ENCODE data around the gene EHBP1. TPM values are rescaled to one million over a fixed set of nuclear protein-coding genes. Genes with fewer than 3 reads are reported as not detected.
"Not testable (repeated sequence)": the region's sequence is repeated elsewhere in the genome, so short reads cannot be mapped to it uniquely, and the experiment has no call there.

The EHBP1 gene
- total RNA-seq, 1 experiment from 2014 or later: 32.1 TPM

DNA sequence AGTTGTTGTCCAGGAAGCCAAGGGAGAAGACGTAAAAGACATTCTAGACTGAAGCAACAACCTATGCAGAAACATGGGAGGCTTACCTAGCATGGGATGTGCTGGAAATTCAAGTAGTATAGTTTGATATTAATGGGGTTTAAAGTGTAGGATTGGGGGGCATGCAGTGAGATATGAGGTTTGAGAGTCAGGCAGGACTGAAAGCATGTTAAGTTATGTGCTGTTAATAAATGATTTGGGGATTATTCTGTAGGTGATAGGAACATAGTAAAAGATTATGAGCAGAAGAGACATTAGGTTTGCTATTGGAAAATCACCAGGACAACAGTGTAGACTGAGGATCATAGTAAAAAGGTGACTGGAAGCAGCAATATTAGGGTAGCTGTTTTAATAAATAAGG, 3.2 kb downstream of the EHBP1 start:
- Histone ChIP-seq H3K9me3 (ENCODE audit: low read depth, low read length, poor library complexity, severe bottlenecking) (no peaks in the 10 kb centered on the region), H3K27me3 (replicated peaks; ENCODE audit: insufficient read depth, low read depth, low read length, poor library complexity) (no peaks in the 10 kb centered on the region), H3K36me3 (ENCODE audit: insufficient read depth, low read length, poor library complexity, severe bottlenecking) (peaks cover 5% of the 10 kb centered on the region), H3K27ac (ENCODE audit: low read depth, low read length, poor library complexity, severe bottlenecking) (no peak overlapping the region), H3K4me3 (ENCODE audit: low read depth, low read length, poor library complexity, severe bottlenecking) (no peak overlapping the region), H3K4me1 (ENCODE audit: insufficient read depth, low read length, poor library complexity, severe bottlenecking) (peaks cover 11% of the 10 kb centered on the region)
- no TSS peak for BruUV-seq (replicated peaks)
- intact Hi-C loops (cut with micrococcal nuclease; ENCODE audit: unreplicated experiment): no loop called here
- ChIA-PET CTCF (no interaction called here), POLR2A (ENCODE audit: low non-redundant PET) (no interaction called here)
- TF ChIP-seq EZH2 (IDR thresholded peaks at IDR 0.05; ENCODE audit: borderline replicate concordance, low read depth, low read length, poor library complexity, severe bottlenecking): no peak
- TF ChIP-seq, protein P1, sequence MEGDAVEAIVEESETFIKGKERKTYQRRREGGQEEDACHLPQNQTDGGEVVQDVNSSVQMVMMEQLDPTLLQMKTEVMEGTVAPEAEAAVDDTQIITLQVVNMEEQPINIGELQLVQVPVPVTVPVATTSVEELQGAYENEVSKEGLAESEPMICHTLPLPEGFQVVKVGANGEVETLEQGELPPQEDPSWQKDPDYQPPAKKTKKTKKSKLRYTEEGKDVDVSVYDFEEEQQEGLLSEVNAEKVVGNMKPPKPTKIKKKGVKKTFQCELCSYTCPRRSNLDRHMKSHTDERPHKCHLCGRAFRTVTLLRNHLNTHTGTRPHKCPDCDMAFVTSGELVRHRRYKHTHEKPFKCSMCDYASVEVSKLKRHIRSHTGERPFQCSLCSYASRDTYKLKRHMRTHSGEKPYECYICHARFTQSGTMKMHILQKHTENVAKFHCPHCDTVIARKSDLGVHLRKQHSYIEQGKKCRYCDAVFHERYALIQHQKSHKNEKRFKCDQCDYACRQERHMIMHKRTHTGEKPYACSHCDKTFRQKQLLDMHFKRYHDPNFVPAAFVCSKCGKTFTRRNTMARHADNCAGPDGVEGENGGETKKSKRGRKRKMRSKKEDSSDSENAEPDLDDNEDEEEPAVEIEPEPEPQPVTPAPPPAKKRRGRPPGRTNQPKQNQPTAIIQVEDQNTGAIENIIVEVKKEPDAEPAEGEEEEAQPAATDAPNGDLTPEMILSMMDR (conservative IDR thresholded peaks at IDR 0.05; ENCODE audit: low read depth, low read length): no peak
- no peak for DNase-seq (ENCODE audit: low spot score)

DNA sequence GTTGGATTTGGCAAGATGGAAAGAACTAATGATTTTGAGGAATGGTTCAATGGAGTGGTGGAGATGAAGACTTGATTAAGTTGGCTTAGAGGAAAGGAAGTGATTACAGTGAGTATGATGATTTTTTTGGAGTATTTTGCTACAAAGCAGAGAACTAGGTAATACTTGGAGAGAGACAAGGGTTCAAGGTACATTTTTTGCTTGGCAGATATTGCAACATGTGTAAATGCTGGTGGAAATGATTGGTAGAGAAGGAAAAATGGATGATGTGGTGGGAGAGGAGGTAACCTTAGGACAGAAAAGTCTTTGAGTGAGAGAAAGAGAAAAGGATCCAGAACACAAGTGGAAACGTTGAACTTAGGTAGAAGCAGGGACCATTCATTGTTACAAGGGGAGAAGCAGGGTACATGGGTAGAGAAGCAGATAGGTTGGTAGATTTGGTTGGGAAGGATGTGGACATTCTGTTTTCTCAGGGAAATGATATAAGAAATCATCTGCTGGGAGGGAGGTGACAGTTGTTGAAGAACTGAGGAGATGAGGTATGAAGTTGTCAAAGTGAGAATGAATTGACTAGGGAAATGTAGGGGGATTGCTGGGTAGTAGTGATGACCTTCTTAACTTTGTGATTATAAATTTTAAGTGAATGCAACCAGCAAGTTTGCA, 6.5 kb downstream of the EHBP1 start:
- DNase-seq (ENCODE audit: low spot score): no peak
- intact Hi-C loops (cut with micrococcal nuclease; ENCODE audit: unreplicated experiment): no loop called here
- CTCF ChIA-PET: no interaction called here
- BruUV-seq (replicated peaks): no TSS peak
- no peak overlapping the region for H3K27ac ChIP-seq (ENCODE audit: low read depth, low read length, poor library complexity, severe bottlenecking)
- H3K27me3 ChIP-seq (replicated peaks; ENCODE audit: insufficient read depth, low read depth, low read length, poor library complexity): no peaks in the 10 kb centered on the region
- no peaks in the 10 kb centered on the region for H3K9me3 ChIP-seq (ENCODE audit: low read depth, low read length, poor library complexity, severe bottlenecking)
- H3K36me3 ChIP-seq (ENCODE audit: insufficient read depth, low read length, poor library complexity, severe bottlenecking): peaks cover 5% of the 10 kb centered on the region
- POLR2A ChIA-PET (ENCODE audit: low non-redundant PET): no interaction called here
- peaks cover 5% of the 10 kb centered on the region for H3K4me1 ChIP-seq (ENCODE audit: insufficient read depth, low read length, poor library complexity, severe bottlenecking)
- no peak overlapping the region for H3K4me3 ChIP-seq (ENCODE audit: low read depth, low read length, poor library complexity, severe bottlenecking)
- TF ChIP-seq, protein P1 (conservative IDR thresholded peaks at IDR 0.05; ENCODE audit: low read depth, low read length): no peak

DNA sequence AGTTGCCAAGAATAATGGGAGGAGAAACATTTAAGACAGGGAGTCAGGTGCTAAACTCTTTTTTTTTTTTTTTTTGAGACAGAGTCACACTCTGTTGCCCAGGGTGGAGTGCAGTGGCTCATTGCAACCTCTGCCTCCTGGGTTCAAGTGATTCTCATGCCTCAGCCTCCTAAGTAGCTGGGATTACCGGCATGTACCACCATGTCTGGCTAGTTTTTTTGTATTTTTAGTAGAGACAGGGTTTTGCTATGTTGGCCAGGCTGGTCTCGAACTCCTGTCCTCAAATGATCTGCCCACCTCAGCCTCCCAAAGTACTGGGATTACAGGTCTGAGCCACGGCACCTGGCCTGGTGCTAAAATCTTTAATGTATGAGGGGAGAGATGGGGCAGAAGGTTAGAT, 7.7 kb downstream of the EHBP1 start:
- BruUV-seq (replicated peaks); DNase-seq (ENCODE audit: low spot score); H3K9me3 ChIP-seq (ENCODE audit: low read depth, low read length, poor library complexity, severe bottlenecking); H3K36me3 ChIP-seq (ENCODE audit: insufficient read depth, low read length, poor library complexity, severe bottlenecking); H3K4me1 ChIP-seq (ENCODE audit: insufficient read depth, low read length, poor library complexity, severe bottlenecking); H3K4me3 ChIP-seq (ENCODE audit: low read depth, low read length, poor library complexity, severe bottlenecking); H3K27me3 ChIP-seq (replicated peaks; ENCODE audit: insufficient read depth, low read depth, low read length, poor library complexity); intact Hi-C loops (cut with micrococcal nuclease; ENCODE audit: unreplicated experiment); CTCF ChIA-PET; H3K27ac ChIP-seq (ENCODE audit: low read depth, low read length, poor library complexity, severe bottlenecking); POLR2A ChIA-PET (ENCODE audit: low non-redundant PET): not testable (repeated sequence)

DNA sequence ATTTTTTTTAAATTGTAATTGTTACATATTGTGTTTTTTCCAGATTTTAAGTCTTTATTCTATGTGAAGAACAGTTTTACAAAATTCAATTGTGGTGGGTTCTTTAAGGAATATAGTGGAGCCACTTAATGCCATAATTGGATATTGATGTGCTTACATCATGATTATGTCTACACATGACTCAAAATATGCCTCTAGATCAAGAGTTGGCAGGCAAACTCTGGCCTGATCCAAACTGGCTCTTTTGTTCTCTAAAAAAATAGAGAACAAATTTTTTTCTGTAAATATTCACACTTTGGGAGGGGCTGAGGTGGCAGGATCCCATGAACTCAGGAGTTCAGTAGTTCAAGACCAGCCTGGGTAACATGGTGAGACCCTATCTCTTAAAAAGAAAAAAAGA, 8.3 kb downstream of the EHBP1 start:
- DNase-seq (ENCODE audit: low spot score): no peak
- ChIA-PET CTCF (no interaction called here), POLR2A (ENCODE audit: low non-redundant PET) (no interaction called here)
- Histone ChIP-seq H3K27me3 (replicated peaks; ENCODE audit: insufficient read depth, low read depth, low read length, poor library complexity) (no peaks in the 10 kb centered on the region), H3K9me3 (ENCODE audit: low read depth, low read length, poor library complexity, severe bottlenecking) (no peaks in the 10 kb centered on the region), H3K36me3 (ENCODE audit: insufficient read depth, low read length, poor library complexity, severe bottlenecking) (peaks cover 5% of the 10 kb centered on the region), H3K4me1 (ENCODE audit: insufficient read depth, low read length, poor library complexity, severe bottlenecking) (no peaks in the 10 kb centered on the region), H3K4me3 (ENCODE audit: low read depth, low read length, poor library complexity, severe bottlenecking) (no peak overlapping the region), H3K27ac (ENCODE audit: low read depth, low read length, poor library complexity, severe bottlenecking) (no peak overlapping the region)
- intact Hi-C loops (cut with micrococcal nuclease; ENCODE audit: unreplicated experiment): no loop called here
- no peak for TF ChIP-seq EZH2 (IDR thresholded peaks at IDR 0.05; ENCODE audit: borderline replicate concordance, low read depth, low read length, poor library complexity, severe bottlenecking)
- TF ChIP-seq, protein P1 (conservative IDR thresholded peaks at IDR 0.05; ENCODE audit: low read depth, low read length): no peak
- no TSS peak for BruUV-seq (replicated peaks)
